Measurements from ENCODE around the gene HDLBP. TPM values are rescaled to one million over a fixed set of nuclear protein-coding genes. Genes with fewer than 3 reads are reported as not detected.

The HDLBP gene
- total RNA-seq, 4 donors from 2014 or later, result 303 to 490 (median 435) TPM

GRCh38 chr2:241202681-241203080 is 112.8 kb downstream of the HDLBP start:
- H3K4me1 ChIP-seq, result no peaks in the 10 kb centered on the region
- no peak overlapping the region for H3K4me3 ChIP-seq (replicated peaks in 1 of 3)
- H3K36me3 ChIP-seq, result no peaks in the 10 kb centered on the region
- no peaks in the 10 kb centered on the region for H3K9me3 ChIP-seq
- TF ChIP-seq CTCF (IDR thresholded peaks at IDR 0.05) (no peak), POLR2A (IDR thresholded peaks at IDR 0.05) (no peak)
- H3K27me3 ChIP-seq, result no peaks in the 10 kb centered on the region
- no peak overlapping the region for H3K27ac ChIP-seq
- DNase-seq, result no peak
- 82 to 93% methylated on average over 8 to 9 of the region's 9 CpGs for WGBS, 2 donors
- intact Hi-C loops (cut with DNase I), result no loop called here

- no peaks in the 10 kb centered on the region for H3K4me1 ChIP-seq
- H3K36me3 ChIP-seq, result no peaks in the 10 kb centered on the region
- no peak overlapping the region for H3K27ac ChIP-seq
- H3K9me3 ChIP-seq, result no peaks in the 10 kb centered on the region
- H3K27me3 ChIP-seq, result no peaks in the 10 kb centered on the region
- WGBS, 2 donors, result 94 to 100% methylated on average over 3 to 6 of the region's 15 CpGs
- intact Hi-C loops (cut with DNase I), result no loop called here
- TF ChIP-seq CTCF (IDR thresholded peaks at IDR 0.05), result no peak
- no peak for DNase-seq
- no peak overlapping the region for H3K4me3 ChIP-seq (replicated peaks in 1 of 3)
Measured at GRCh38 chr2:241202268-241202585, 113.2 kb downstream of the HDLBP start.

DNA sequence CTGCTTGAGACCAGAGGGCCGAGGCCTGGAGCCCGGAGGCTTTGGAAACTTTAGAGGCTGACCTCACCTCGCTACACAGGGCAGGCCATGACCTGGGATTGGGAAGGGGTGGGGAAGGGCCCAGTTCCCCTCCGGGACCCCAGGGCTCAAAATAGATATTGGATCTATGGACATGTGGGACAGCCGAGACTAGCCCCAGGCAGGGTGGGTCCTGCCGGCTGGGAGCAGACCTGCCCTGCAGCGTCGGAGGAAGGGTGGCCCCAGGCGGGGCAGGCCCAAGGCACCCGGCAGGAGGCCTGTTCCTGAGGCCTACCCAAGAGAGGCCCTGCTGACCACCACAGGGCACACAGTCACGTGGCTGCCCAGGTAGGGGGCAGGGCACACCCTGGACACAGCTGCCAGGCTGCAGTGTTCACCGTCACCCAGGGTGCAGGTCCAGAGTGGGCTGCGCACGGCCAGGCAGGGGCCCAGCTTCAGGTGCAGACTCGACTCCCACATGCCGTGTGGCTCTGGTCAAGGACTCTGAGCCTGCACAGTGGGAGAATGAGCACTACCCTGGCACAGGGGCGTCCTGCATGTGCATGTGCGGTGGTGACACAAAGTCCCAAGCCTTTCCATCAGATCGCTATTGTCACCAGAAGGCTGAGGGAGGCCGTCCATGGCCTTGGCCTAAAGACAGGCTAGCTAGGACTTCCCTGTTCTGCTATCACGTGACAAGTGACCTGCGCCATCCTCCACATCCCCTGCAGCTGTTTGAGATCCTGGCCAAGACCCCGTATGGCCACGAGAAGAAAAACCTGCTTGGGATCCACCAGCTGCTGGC is 113.8 kb downstream of the HDLBP start:
- no peaks in the 10 kb centered on the region for H3K36me3 ChIP-seq
- TF ChIP-seq CTCF (IDR thresholded peaks at IDR 0.05) (no peak), POLR2A (IDR thresholded peaks at IDR 0.05) (no peak)
- no peak overlapping the region for H3K4me3 ChIP-seq (replicated peaks in 1 of 3)
- WGBS, 2 donors, result 90 to 97% methylated on average over 6 of the region's 24 CpGs
- H3K27me3 ChIP-seq, result no peaks in the 10 kb centered on the region
- no peaks in the 10 kb centered on the region for H3K4me1 ChIP-seq
- no peak for DNase-seq
- intact Hi-C loops (cut with DNase I), result no loop called here
- no peaks in the 10 kb centered on the region for H3K9me3 ChIP-seq
- H3K27ac ChIP-seq, result no peak overlapping the region

GRCh38 chr2:241200822-241201395 is 114.6 kb downstream of the HDLBP start:
- WGBS, 2 donors, result 84 to 97% methylated on average over 14 to 21 of the region's 21 CpGs
- TF ChIP-seq CTCF (IDR thresholded peaks at IDR 0.05), result no peak
- TF ChIP-seq POLR2A (IDR thresholded peaks at IDR 0.05), result no peak
- intact Hi-C loops (cut with DNase I), result no loop called here
- H3K4me3 ChIP-seq (replicated peaks in 1 of 3), result no peak overlapping the region
- H3K9me3 ChIP-seq, result no peaks in the 10 kb centered on the region
- H3K27me3 ChIP-seq, result no peaks in the 10 kb centered on the region
- H3K4me1 ChIP-seq, result no peaks in the 10 kb centered on the region
- H3K36me3 ChIP-seq, result no peaks in the 10 kb centered on the region
- H3K27ac ChIP-seq, result no peak overlapping the region
- no peak for DNase-seq
